ENCODE data around the gene IFNA6.
"Not testable (repeated sequence)": the region's sequence is repeated elsewhere in the genome, so short reads cannot be mapped to it uniquely, and the experiment has no call there.

The IFNA6 gene

DNA sequence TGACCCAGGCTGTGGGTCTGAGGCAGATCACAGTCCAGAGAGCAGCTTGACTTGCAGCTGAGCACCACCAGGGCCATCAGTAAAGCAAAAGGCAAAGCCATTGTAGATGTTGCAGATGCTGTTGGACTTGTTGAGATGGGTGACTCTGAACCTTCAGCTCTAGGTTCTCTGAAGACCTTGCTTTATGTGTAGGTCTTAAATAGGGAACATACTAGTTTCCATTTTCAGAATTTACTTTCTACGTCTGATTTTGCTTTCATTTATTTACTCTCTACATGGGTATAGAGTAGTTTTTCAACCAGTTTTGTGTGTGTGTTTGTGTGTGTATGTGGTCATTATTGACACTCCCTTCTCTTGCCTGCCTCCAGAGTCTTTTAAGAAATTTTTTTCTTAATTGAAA lies at the start of gene IFNA6:
Gene IFNA6, minus strand, starts transcription at position 101 of the 400 bp plus-strand sequence. Its CDS starts 0 bp downstream, at position 101.
- no peak for DNase-seq (ENCODE audit: low read depth in 2 of 2)

DNA sequence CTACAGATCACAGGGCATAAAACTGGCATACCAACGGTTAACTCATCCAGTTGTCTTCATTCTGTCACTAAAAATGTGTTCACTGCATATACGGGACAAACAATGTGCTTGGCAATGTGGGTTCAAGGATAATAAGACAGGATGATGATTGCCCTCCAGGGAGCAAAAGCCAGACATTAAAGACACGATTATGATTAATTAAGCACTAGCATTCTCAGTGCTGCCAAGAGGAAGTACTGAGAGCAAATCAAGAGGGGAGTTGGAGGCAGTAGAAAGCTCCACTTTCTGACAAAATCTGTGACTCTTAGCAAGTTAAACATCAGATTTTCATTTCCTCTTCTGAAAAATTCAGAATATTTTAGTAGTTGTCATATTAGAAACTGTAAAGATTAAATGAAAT lies 49.3 kb upstream of the IFNA6 start:
- DNase-seq (ENCODE audit: low read depth in 2 of 2): no peak

DNA sequence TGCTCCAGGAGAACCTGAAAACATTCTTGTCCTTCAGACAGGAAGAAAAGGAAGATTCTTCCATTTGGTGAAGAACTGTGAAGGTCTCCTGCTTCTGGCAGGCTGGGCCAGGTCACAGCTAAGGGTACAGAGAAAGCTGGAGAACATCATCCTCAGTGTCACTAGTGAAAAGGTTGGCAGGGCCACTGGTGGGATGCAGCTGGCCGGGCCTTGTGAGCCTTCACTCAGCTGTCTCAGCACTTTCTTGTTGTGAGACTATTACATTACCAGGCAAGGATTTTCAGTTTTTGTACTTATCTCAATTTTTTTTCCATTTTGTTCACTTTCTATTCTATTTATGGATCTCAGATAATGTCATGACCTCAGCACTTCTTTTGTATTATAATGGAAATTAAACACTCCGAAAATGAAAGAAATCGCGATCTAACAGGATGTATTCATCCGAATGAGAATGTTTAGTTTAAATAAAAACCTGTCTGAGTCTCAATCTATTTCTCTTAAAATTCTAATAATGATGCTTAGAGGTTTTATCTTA lies 48.3 kb upstream of the IFNA6 start:
- no peak for DNase-seq (ENCODE audit: low read depth in 2 of 2)

DNA sequence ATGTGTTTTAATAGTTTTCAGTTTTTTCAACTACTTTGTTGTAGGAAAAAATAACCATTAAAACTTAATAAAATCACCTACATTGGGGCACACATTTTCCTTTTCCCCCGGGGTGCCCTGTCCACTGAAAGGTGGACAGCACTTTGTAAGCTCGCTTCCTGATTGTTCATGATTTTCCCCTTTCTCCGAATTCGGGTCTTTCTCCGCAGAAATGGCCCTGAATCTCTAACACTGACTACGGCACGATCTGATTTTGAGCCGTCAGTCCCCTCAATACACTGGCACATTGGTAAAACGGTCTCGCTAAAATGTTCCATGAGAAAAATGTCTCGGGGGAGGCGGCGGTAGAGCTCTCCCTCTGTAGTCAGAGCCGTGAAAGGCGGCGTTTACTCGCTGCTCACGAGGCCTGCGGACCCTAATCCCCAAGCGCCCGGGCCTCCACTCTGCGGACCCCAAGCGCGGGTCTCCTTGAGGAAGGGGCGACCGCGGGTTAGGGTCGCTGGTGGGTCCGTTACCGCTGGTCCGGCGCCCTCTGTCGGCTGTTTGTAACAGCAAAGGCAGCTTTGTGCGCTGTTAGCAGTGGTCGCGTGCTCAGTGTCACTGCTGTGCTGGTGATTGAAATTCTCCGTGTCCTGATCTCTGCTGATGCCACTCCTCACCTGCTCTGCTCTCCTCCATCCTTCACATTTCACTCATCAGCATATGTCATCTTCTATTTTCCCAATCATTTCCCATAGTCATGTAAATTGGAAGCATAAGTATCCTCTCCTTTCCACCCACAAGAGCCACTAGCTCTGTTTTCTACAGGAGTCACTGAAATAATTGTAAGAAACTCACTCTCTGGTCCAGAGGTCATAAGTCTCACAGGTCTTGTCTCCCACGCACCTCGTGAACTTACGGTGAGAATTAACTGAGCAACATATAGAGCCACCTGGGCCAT lies 45.4 kb upstream of the IFNA6 start:
- DNase-seq (ENCODE audit: low read depth in 2 of 2): peak; percentile 43 to 56

DNA sequence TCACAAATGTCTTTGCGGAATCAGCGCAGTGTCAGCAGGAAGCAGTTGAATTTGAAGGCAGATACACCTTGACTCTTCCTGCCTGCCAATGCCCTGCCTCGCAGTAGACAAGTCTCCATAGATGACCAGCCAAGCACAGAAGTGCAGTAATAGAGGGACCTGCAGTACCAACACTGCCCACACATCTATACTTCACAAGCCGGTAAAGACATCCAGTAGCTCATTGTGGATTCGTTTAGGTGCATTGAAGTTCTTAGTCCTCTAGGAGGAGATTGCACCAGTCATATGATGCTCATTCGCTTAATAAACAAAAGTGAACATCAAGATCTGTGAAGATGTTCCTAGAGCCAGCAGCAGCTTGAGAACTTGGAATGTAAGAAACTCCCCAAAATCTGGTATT lies 41.6 kb upstream of the IFNA6 start:
- DNase-seq (ENCODE audit: low read depth in 2 of 2): no peak

DNA sequence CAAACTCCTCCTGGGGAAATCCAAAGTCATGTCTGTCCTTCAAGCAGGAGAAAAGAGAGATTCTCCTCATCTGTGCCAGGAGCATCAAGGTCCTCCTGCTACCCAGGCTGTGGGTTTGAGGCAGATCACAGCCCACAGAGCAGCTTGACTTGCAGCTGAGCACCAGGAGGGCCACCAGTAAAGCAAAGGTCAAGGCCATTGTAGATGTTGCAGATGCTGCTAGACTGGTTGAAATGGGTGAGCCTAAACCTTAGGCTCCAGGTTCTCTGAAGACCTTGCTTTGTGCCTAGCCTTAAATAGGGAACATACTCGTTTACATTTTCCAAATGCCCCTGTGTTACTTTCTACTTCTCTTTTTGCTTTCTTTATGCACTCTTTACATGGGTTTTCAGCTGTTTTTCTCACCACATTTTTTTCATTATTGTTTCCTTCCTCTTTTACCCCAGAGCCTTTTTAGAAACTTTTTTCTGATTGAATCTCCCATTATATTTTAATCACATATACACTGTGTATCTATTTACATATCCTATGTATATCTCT lies 34.5 kb upstream of the IFNA6 start, which contains the start of gene IFNA2:
Gene IFNA2, minus strand, starts transcription at position 268 of the 540 bp plus-strand sequence. Its CDS starts 69 bp downstream, at position 199.
- no peak for DNase-seq (ENCODE audit: low read depth in 2 of 2)

DNA sequence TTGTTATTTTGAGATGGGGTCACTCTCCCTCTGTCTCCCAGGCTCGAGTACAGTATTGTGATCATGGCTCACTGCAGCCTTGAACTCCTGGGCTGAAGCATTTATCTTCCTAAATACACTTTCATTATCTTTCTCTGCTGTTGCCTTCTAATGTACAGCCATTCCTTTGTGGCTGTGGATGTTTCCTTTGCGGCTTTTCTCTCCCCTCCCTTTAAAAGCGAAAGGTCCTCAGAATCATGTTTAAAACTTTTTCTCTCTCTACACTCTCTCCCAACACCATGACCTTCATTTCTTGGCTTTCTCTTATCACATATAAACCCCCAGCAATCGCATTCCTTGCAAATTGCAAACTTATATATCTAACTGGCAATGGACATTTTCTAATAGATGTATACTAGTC lies 32.9 kb upstream of the IFNA6 start:
- DNase-seq (ENCODE audit: low read depth in 2 of 2): no peak

DNA sequence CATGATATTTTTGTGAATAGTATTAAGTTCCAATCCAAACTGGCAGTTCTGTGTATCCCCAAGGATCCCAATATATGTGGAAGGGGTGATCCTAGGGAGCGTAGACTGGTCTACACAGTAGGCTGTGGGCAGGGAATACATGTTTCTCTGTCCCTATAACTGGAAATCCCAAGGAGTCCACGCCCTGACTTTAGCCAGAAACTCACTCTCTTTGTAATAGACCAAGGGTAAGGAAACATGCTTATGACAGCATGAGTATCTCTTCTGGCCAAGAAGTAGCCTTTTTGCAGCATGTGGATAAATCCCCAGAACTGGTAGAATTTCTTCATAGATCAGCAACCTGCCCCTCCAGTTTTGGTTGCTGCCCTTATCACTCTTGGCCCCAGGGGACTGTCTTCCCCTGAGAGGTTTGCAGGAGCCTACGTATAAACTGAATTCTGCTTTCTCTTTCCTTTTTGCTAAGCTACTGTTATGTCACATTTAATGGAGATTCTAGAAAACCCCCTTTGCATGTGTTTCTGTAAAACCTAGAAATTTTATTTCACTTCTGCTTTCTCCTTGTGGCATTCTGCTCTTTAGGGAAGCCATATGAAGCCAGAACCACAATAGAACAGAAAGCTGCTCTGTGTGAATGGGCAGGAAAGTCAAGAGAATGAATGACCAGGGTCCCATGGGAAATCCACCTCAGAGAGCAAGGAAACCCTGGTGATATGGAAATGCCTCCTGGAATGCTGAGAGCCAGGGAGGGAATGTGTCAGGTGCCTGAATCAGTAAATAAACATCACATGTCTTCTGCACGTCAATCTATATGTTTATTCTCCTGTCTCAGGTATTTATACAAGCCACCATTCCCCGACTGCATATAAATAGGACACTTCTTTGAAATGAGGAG lies 31.0 kb upstream of the IFNA6 start:
- DNase-seq (ENCODE audit: low read depth in 2 of 2): no peak

DNA sequence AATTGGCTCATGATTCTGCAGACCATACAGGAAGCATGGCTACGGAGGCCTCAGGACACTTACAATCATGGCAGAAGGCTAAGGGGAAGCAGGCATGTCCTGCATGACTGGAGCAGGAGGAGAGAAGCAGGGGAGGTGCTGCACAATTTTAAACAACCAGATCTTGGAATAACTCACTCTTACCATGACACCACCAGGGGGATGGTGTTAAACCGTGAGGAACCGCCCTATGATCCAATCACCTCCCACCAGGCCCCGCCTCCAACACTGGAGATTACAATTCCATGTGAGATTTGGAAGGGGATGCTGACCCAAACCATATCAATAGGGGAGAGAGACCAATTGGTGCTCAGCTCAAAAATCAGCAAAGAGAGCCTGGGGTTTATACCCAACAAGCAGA lies 20.8 kb upstream of the IFNA6 start:
- DNase-seq (ENCODE audit: low read depth in 2 of 2): not testable (repeated sequence)

DNA sequence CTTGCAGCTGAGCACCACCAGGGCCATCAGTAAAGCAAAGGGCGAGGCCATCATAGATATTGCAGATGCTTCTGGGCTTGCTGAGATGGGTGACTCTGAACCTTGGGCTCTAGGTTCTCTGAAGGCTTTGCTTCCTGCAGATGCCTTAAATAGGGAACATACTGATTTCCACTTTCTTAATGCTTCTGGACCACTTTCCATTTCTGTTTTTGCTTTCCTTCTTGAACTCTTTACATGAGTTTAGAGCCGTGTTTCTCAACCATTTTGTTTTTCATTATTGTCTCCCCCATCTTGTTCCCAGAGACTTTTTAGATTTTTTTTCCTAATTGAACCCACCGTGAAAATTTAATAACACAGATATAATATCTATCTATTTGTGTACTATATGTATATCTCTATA lies 17.3 kb upstream of the IFNA6 start, which contains the start of gene IFNA13:
Gene IFNA13, minus strand, starts transcription at position 101 of the 400 bp plus-strand sequence. Its CDS starts 47 bp downstream, at position 54.
- no peak for DNase-seq (ENCODE audit: low read depth in 2 of 2)

DNA sequence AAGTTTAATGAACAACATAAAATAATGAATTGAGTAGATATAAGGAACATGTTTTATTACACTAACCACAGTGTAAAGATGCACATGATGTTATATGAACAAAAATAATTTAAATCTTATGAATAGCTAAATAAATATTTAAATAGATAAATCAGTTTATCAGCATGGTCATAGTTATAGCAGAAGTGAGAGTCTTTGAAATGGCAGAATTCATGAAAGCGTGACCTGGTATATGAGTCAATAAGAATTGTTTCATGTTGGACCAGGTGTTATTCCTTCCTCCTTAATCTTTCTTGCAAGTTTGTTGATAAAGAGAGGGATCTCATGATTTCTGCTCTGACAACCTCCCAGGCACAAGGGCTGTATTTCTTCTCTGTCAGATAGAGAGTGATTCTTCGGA lies 16.5 kb upstream of the IFNA6 start:
- not testable (repeated sequence) for DNase-seq (ENCODE audit: low read depth in 2 of 2)

DNA sequence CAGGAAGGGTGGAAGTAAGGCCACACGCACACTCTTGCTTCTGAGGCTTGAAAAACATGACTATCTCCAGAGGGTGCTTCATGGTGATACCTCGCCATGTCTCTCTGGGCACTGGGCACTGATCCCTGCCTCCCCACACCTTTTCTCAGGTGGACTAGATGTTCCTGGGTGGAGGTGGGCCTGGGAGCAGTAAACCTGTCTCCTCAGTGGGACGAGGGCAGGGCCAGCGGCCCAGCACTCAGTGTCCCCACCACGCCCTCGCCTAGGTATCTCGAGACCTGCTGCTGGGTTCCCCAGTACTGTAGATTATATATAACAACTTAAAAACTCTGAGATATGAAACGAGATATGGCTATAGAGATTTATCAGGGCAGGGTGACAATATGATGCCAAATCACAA lies 11.6 kb upstream of the IFNA6 start:
- DNase-seq (ENCODE audit: low read depth in 2 of 2): no peak

DNA sequence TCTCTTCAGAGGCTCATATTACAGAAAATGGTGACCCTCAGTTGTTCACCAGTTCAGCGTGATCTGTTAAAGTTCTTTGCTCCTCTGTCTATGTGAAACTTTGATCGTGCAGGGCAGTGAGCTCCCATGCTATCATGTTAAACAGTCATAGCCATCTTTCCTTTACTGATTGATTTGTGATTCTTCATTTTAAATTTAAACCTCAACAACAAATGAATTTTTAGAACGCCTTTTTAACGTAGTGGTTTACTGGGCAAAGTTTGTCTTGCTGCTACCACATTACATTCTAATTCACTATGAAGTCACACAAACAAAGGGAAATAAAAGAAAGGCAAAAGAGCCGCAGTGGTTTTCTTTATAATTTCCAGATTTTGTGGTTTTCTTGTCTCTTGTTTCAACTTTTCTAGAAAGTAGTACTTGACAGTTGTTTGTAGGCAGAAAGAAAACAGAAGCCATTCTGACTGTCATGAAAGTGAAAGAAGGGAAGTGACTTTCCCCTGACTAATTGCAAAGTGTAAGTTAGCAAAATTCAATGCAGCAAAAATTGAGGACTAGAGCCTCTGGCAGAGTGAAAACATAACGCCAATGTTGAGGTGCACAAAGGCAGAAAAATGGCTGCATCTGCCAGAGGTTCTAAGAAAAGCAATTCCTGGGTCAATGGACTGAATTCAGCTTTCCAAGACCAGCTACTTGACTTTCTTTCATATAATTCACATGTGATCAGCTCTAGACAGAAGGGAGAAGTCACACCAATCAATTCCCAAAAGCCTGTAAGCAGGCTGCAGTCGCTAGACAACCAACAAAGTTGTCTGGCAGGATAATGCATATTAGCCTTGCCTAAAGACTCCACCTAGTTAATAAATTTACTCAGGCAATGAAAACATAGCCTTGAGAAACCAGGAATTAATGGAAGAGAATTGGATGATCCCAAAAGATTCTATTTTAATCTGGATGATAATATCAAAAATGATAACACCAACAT lies 7.1 kb upstream of the IFNA6 start:
- DNase-seq (ENCODE audit: low read depth in 2 of 2): no peak

DNA sequence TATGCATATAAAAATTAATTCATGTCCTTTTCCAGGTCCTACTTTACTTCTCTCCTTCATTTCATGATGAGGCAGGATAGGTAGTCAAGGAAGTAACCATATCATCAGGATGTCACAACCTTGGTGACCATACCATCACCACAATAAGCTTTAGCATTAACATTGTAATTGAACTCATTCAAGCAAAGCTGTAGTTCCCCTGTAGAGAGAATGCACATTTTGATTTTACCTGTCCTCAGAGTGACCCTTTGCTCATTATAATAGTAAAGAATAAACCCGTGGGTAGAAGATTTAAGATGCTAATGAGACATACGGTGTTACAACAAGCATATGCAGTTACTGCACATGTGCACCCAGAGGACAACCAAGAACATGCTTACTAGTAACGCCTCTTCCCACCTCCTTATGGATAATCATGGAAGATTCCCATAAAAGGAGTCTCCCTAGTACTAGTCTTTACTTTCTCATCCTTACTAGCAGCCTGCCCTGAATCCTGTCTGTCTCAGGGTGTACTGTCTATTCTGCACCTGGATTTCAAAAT lies 2.2 kb downstream of the IFNA6 start:
- DNase-seq (ENCODE audit: low read depth in 2 of 2): no peak

DNA sequence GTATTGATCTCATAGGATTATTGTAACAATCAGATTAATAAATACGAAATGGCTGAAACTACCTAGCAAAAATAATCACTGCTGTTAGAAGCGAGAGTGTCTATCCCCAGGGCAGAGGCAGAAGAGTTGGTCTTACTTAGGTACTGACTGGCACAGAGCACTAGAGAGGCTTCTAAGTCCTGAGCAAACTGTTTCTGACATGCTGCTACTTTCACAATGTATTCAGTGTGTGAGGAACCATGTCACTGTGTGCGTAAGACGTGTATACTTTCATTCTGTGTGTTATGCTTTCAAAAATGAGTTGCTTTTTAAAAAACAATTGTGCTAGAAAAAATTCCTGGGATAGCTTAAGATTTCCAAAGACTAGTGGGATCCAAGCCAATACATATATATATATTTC lies 10.0 kb downstream of the IFNA6 start:
- DNase-seq (ENCODE audit: low read depth in 2 of 2): no peak

DNA sequence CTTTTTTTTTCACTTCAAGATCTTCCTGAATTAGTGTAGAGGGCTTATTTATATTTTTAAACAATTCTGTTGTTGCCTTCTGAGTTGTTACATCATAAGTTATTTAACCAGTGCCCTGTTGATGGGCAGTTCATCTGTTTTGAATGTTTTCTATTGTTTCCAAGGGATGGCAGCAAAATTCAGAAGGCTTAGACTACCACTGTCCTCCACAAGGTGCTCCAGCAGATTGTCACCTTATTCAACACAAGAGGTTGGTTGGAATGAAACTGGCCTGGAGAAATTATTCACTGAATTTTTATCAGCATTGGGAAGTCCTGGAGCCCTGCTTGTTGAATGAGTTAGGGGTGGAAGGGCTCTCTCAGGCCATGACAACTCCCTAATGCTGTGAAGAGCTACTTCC lies 14.2 kb downstream of the IFNA6 start:
- no peak for DNase-seq (ENCODE audit: low read depth in 2 of 2)

DNA sequence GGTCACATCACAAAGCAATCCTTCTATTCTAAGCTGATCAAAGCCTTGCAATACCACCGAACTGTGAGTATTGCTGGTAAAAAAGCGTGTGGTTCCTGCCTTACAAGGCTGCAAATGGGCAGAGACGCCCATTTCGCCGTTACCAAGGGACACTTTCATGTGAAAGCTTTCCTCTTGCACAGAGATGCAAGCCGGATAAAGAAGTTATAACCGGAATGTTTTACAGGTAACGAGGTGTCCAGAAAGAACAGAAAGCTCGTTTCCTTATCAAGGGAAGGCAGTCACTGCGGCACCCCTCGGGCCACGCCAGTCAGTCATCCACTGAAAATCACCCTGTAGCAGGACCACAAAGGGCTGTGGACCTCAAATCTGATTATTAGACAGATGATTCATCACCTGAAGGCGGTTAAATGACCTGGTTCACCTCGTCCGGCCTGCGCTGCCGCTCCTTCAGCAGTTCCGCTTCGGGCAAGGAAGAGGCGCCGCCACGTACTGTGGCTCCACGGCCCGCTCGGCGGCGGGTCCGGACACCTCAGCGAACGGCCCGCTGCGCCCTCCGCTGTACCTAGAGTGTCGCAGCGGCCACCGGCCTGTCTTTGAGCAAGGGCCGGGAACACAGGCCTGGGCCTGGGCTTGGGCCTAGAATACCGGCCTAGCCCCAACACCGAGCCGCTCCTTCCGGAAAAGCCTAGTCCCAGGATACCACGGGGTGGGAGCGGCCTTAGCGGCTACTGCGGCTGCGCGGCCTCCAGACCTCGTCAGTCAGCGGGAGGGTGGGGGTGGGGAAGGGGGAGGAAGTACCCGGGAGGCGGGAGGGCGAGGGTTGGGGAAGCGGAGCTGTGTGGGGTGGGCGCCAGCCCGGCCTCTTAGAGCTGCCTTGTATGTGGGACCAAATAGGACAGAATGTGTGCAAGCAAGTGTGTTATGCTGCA lies 15.7 kb downstream of the IFNA6 start, which contains the start of gene KLHL9:
Gene KLHL9, minus strand, starts transcription at position 704 of the 932 bp plus-strand sequence. Its CDS starts 545 bp downstream, at position 159.
- peak; percentile 83 to 87 for DNase-seq (ENCODE audit: low read depth in 2 of 2)

DNA sequence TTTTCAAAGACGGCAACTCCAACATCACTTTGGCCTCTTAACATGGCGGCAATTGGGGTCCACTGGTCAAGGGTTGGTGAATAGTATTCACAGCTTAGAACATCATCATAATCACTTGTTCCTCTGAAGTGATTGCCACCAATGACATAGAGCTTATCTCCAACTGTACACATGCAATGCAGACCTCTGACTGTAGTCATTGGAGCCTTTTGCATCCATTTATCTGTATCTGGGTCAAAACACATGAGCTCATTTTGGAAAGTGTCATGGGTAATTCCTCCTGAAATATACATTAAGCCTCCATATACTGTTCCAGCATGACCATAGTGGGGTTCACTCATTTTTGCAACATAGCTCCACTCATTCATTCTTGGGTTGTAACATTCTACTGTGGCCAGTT lies 17.5 kb downstream of the IFNA6 start:
- DNase-seq (ENCODE audit: low read depth in 2 of 2): no peak

All from stimulated activated CD4-positive, alpha-beta T cell treated with anti-CD3 and anti-CD28 coated beads, Interleukin-4, amount 100 ng/mL, for 48 hours (primary cell).